Prostate gland (tissue), 2 donors: ENCODE results near the gene PCDHGA5.

ENCODE experiments used
- CTCF ChIP-seq, 4 experiments: fragments of 200-600 bp in 2 of 4; fragments of 450-650 bp in 2 of 4; sonication (generic) in 2 of 4; IDR thresholded peaks; 1 replicate in 3 of 4; 2 replicates in 1 of 4; pipeline ENCODE4 v1.5.1; 2016 to 2019; ENCODE audit warnings: antibody characterized with exemption in 4 of 4, mild to moderate bottlenecking in 2 of 4, moderate library complexity in 2 of 4
- POLR2A ChIP-seq: fragments of 450-650 bp; IDR thresholded peaks from one replicate; pipeline ENCODE4 v1.6.1; 2016; ENCODE audit warnings: antibody characterized with exemption, mild to moderate bottlenecking
- POLR2AphosphoS5 ChIP-seq: sonication (generic); formaldehyde crosslinking; IDR thresholded peaks from one replicate; pipeline ENCODE4 v1.6.1; 2017; ENCODE audit warnings: antibody characterized with exemption

DNA sequence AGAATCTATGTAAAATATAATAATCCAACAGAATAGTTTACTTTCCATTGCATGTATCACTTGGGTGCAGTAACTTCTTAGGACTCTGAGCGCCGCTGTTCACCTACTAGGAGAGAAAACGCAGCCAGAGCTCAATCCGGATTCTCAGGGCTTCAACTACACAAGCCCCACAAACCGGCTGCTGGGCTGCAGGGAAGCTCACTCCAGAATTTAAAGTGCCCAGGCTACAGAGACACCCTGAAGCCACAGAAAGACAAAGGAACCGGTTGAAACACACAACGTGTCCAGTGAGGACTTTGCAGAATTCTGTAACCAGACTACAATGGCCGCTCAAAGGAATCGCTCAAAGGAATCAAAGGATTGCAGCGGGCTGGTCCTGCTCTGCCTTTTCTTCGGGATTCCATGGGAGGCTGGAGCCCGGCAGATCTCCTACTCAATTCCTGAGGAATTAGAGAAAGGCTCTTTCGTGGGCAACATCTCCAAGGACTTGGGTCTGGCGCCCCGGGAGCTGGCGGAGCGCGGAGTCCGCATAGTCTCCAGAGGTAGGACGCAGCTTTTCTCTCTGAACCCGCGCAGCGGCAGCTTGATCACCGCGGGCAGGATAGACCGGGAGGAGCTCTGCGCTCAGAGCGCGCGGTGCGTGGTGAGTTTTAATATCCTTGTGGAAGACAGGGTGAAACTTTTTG lies 49.0 kb downstream of the PCDHGA5 start, which contains the start of gene PCDHGA10:
- TF ChIP-seq CTCF (IDR thresholded peaks at IDR 0.05) (peak in 3 of 4 experiments; percentile 24 to 46 (median 38)), POLR2A (no peak), POLR2AphosphoS5 (peak; percentile 5)
